GM12873 (cell line): ENCODE results near the gene PTPN1.

ENCODE experiments used
- CTCF ChIP-seq: IDR thresholded peaks from 2 replicates; pipeline ENCODE4 v1.5.1; 2012; ENCODE audit warnings: low read depth, mild to moderate bottlenecking, moderate library complexity, low read length, control low read depth; ENCODE audit not compliant: insufficient read depth; ENCODE audit errors: missing control alignments

Gene PTPN1

GRCh38 chr20:50547964-50548363 is 37.8 kb downstream of the PTPN1 start:
- no peak for TF ChIP-seq CTCF

- no peak for TF ChIP-seq CTCF
These were observed 38.2 kb downstream of the PTPN1 start for GRCh38 chr20:50548396-50548795.

GRCh38 chr20:50550531-50550930 is 40.3 kb downstream of the PTPN1 start:
- TF ChIP-seq CTCF: no peak

GRCh38 chr20:50551288-50551687 is 41.1 kb downstream of the PTPN1 start:
- no peak for TF ChIP-seq CTCF

GRCh38 chr20:50552979-50553378 is 42.8 kb downstream of the PTPN1 start:
- TF ChIP-seq CTCF: no peak

GRCh38 chr20:50554694-50555579 is 44.8 kb downstream of the PTPN1 start:
- no peak for TF ChIP-seq CTCF

- no peak for TF ChIP-seq CTCF
These were observed 45.5 kb downstream of the PTPN1 start for GRCh38 chr20:50555662-50556061.
